B cell (primary cell): ENCODE data around the gene RNASE8. TPM values are rescaled to one million over a fixed set of nuclear protein-coding genes. Genes with fewer than 3 reads are reported as not detected.
A peak's percentile ranks its signal among the peaks of the same experiment; 100 is the strongest.

Experiments used
- ATAC-seq: fragments of 200-7000 bp; cut with Tn5 transposase; one replicate; pipeline ENCODE4 v1.10.0; 2021; ENCODE audit warnings: low read depth, mild to moderate bottlenecking, moderate number of reproducible peaks, moderate library complexity
- CTCF ChIA-PET: fragments of 350-600 bp; sonication (Branson Sonifier 250); formaldehyde crosslinking; loops from one replicate; lab custom pipeline; 2021; ENCODE audit warnings: antibody characterized with exemption, inconsistent platforms; lab: Charles Lee
- POLR2A ChIA-PET: fragments of 350-600 bp; sonication (Branson Sonifier 250); formaldehyde crosslinking; loops from one replicate; lab custom pipeline; 2021; ENCODE audit warnings: antibody characterized with exemption; lab: Charles Lee
- DNase-seq: peaks from one replicate; pipeline ENCODE4 v3.0.0; 2013
- H2AFZ ChIP-seq: 2 replicates; pipeline ENCODE4 v1.6.1; 2012; ENCODE audit warnings: mild to moderate bottlenecking, low read depth, low read length; ENCODE audit not compliant: insufficient read depth, poor library complexity, severe bottlenecking
- H3K27ac ChIP-seq, 2 donors: 1 replicate in 1 of 2; 2 replicates in 1 of 2; pipeline ENCODE4 v1.5.1; 2012 to 2013; ENCODE audit warnings: low read length in 2 of 2, mild to moderate bottlenecking in 2 of 2, moderate library complexity in 1 of 2
- H3K27me3 ChIP-seq, 4 experiments: fragments of 200-600 bp in 1 of 4; sonication (generic) in 1 of 4; replicated peaks in 1 of 4; 1 replicate in 2 of 4; 2 replicates in 2 of 4; pipeline versions ENCODE4 v1.6.1 to v1.7.0; 2013 to 2016; ENCODE audit warnings: low read length in 3 of 4, mild to moderate bottlenecking in 2 of 4, mixed read lengths in 1 of 4, moderate library complexity in 1 of 4; ENCODE audit not compliant: insufficient read depth in 4 of 4, control insufficient read depth in 3 of 4; ENCODE audit errors: control extremely low read depth in 1 of 4
- H3K36me3 ChIP-seq, 2 experiments: replicated peaks in 1 of 2; 1 replicate in 1 of 2; 2 replicates in 1 of 2; pipeline versions ENCODE4 v1.6.1 to v1.7.1; 2013; ENCODE audit warnings: low read length in 1 of 2; ENCODE audit not compliant: insufficient read depth in 2 of 2, control insufficient read depth in 1 of 2; ENCODE audit errors: control extremely low read depth in 1 of 2, extremely low read depth in 1 of 2
- H3K4me1 ChIP-seq, 2 donors: fragments of 200-600 bp in 1 of 2; sonication (generic) in 1 of 2; 1 replicate in 1 of 2; 2 replicates in 1 of 2; pipeline versions ENCODE4 v1.5.1 to v1.6.1; 2013 to 2017; ENCODE audit warnings: low read length in 2 of 2; ENCODE audit not compliant: control insufficient read depth in 2 of 2, insufficient read depth in 2 of 2
- H3K4me2 ChIP-seq: replicated peaks from 2 replicates; pipeline ENCODE3; 2012; ENCODE audit warnings: mild to moderate bottlenecking, low read depth, low read length; ENCODE audit not compliant: poor library complexity, severe bottlenecking
- H3K4me3 ChIP-seq, 5 experiments: fragments of 200-600 bp in 1 of 5; sonication (generic) in 1 of 5; 1 replicate in 3 of 5; 2 replicates in 2 of 5; pipeline versions ENCODE4 v1.5.1 to v1.7.0; 2011 to 2016; ENCODE audit warnings: low read length in 4 of 5, mild to moderate bottlenecking in 4 of 5, low read depth in 2 of 5, control low read depth in 1 of 5, moderate library complexity in 1 of 5; ENCODE audit not compliant: insufficient read depth in 1 of 5; ENCODE audit errors: control extremely low read depth in 1 of 5, extremely low read depth in 1 of 5
- H3K79me2 ChIP-seq: fragments of 200-600 bp; sonication (generic); one replicate; pipeline ENCODE4 v1.6.0; 2016; ENCODE audit warnings: low read length; ENCODE audit not compliant: control insufficient read depth, insufficient read depth
- H3K9ac ChIP-seq: fragments of 200-600 bp; sonication (generic); 2 replicates; pipeline ENCODE4 v1.6.1; 2017; ENCODE audit warnings: mild to moderate bottlenecking, low read length, moderate library complexity
- H3K9me3 ChIP-seq, 3 donors: one replicate each; pipeline versions ENCODE4 v1.6.1 to v1.7.1; 2013; ENCODE audit warnings: low read length in 2 of 3; ENCODE audit not compliant: control insufficient read depth in 2 of 3, insufficient read depth in 1 of 3; ENCODE audit errors: control extremely low read depth in 1 of 3
- H4K20me1 ChIP-seq: 2 replicates; pipeline ENCODE4 v1.6.0; 2012; ENCODE audit warnings: mild to moderate bottlenecking, low read length; ENCODE audit not compliant: insufficient read depth, control insufficient read depth, poor library complexity, severe bottlenecking
- H3K27ac Mint-ChIP-seq: one replicate; pipeline ENCODE4 v1.8.0; 2021; ENCODE audit warnings: mixed read lengths
- H3K27me3 Mint-ChIP-seq: one replicate; pipeline ENCODE4 v1.8.0; 2021; ENCODE audit warnings: mixed read lengths
- H3K4me1 Mint-ChIP-seq: one replicate; pipeline ENCODE4 v1.8.0; 2021; ENCODE audit warnings: mixed read lengths
- H3K4me3 Mint-ChIP-seq: one replicate; pipeline ENCODE4 v1.8.0; 2021; ENCODE audit warnings: mixed read lengths
- H3K9me3 Mint-ChIP-seq: one replicate; pipeline ENCODE4 v1.8.0; 2022; ENCODE audit warnings: mixed read lengths; ENCODE audit not compliant: insufficient read depth
- EZH2 ChIP-seq: IDR thresholded peaks from 2 replicates; pipeline ENCODE4 v1.6.1; 2012; ENCODE audit warnings: borderline replicate concordance, low read depth, mild to moderate bottlenecking, moderate library complexity, low read length; ENCODE audit not compliant: insufficient read depth, poor library complexity, severe bottlenecking
- WGBS: methylation state at CpG from one replicate; pipeline ENCODE4 v1.1.5; 2013; ENCODE audit warnings: missing lambda C conversion rate; ENCODE audit not compliant: insufficient coverage; 5-methylcytosine and 5-hydroxymethylcytosine counted together
- intact Hi-C: fragments of 100-400 bp; cut with micrococcal nuclease; formaldehyde crosslinking; loops from one replicate; pipeline ENCODE4 v1.10.0; 2022
- polyA plus RNA-seq: library from polyadenylated mRNA; depleted of rRNA; stranded (reverse); fragments of >200 nt; gene quantifications from 2 replicates; pipeline ENCODE4 v1.2.3, GENCODE V29; 2012
- total RNA-seq, 2 donors: library from RNA; stranded (reverse); fragments of 120-200 nt in 1 of 2; gene quantifications; 1 replicate in 1 of 2; 2 replicates in 1 of 2; pipeline versions ENCODE4 v1.2.3 to v1.2.4, GENCODE V29; 2013 to 2022
- TF ChIP-seq, protein P1 (sequence below): fragments of 200-600 bp; IDR thresholded peaks from one replicate; pipeline ENCODE4 v1.8.0; 2022; ENCODE audit warnings: antibody characterized with exemption, mild to moderate bottlenecking

Gene RNASE8
- total and polyA plus RNA-seq, 2 donors (not counting 1 experiment from before 2014, with no cell fraction given) = not detected

DNA sequence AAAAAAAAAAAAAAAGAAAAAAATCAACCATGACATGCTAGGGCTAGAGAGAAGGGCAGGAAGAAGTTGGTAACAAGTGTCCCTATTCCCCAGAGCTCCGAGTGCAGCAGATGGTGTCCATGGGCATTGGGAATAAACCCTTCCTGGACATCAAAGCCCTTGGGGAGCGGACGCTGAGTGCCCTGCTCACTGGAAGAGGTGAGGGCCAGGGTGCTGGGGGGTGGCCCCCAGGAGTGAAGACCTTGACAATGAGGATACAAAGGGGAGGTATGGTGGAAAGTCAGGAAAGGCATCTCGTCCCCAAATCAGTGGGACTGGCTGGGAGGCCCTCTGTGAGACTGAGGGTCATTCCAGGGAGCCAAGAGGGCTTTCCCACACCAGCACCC is 29.3 kb downstream of the RNASE8 start:
- POLR2A ChIA-PET = interaction anchor here (0.7 kb wide), 1 partner anchor 11 kb away, joined by 3 read pairs; no protein-coding TSS in a partner anchor

More for the DNA sequence above, 29.3 kb downstream of the RNASE8 start:
- H3K4me3 Mint-ChIP-seq = no peak overlapping the region
- ATAC-seq (no peak), DNase-seq (no peak)
- H3K4me1 Mint-ChIP-seq = peaks cover 15% of the 10 kb centered on the region
- H3K27me3 Mint-ChIP-seq = no peaks in the 10 kb centered on the region
- no peak overlapping the region for H3K27ac Mint-ChIP-seq
- Histone ChIP-seq H3K4me3 (no peak overlapping the region), H3K79me2 (no peaks in the 10 kb centered on the region), H3K36me3 (no peaks in the 10 kb centered on the region), H4K20me1 (no peaks in the 10 kb centered on the region), H3K27me3 (no peaks in the 10 kb centered on the region), H3K27ac (peak overlapping the region in 1 of 2 donors; percentile 25), H3K9ac (no peak overlapping the region), H3K4me1 (peaks cover 11 to 14% of the 10 kb centered on the region in 2 donors), H2AFZ (no peak overlapping the region), H3K9me3 (peaks cover 0 to 7% (median 0%) of the 10 kb centered on the region in 3 donors), H3K4me2 (peak overlapping the region; percentile 6)
- WGBS = 83% methylated on average over 2 of the region's 4 CpGs
- intact Hi-C loops = no loop called here
- no peaks in the 10 kb centered on the region for H3K9me3 Mint-ChIP-seq
- CTCF ChIA-PET = interaction anchor here (0.9 to 7.8 kb wide), 6 partner anchors 10 to 72 kb away, joined by 3 to 91 read pairs (median 38); partner anchors contain the start of genes ARHGEF40 and TMEM253
- TF ChIP-seq, protein P1, sequence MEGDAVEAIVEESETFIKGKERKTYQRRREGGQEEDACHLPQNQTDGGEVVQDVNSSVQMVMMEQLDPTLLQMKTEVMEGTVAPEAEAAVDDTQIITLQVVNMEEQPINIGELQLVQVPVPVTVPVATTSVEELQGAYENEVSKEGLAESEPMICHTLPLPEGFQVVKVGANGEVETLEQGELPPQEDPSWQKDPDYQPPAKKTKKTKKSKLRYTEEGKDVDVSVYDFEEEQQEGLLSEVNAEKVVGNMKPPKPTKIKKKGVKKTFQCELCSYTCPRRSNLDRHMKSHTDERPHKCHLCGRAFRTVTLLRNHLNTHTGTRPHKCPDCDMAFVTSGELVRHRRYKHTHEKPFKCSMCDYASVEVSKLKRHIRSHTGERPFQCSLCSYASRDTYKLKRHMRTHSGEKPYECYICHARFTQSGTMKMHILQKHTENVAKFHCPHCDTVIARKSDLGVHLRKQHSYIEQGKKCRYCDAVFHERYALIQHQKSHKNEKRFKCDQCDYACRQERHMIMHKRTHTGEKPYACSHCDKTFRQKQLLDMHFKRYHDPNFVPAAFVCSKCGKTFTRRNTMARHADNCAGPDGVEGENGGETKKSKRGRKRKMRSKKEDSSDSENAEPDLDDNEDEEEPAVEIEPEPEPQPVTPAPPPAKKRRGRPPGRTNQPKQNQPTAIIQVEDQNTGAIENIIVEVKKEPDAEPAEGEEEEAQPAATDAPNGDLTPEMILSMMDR = no peak
- no peak for TF ChIP-seq EZH2
